Stimulated activated CD8-positive, alpha-beta memory T cell treated with anti-CD3 and anti-CD28 coated beads, Interleukin-7, amount 100 ng/mL, for 48 hours (primary cell): Measurements from ENCODE around the gene FJX1.

Source experiments
- DNase-seq, 2 donors: peaks; one replicate each; pipeline ENCODE4 v3.0.0-alpha.2; 2020; ENCODE audit warnings: low read depth in 1 of 2; ENCODE audit errors: extremely low read depth in 1 of 2

FJX1 gene

DNA sequence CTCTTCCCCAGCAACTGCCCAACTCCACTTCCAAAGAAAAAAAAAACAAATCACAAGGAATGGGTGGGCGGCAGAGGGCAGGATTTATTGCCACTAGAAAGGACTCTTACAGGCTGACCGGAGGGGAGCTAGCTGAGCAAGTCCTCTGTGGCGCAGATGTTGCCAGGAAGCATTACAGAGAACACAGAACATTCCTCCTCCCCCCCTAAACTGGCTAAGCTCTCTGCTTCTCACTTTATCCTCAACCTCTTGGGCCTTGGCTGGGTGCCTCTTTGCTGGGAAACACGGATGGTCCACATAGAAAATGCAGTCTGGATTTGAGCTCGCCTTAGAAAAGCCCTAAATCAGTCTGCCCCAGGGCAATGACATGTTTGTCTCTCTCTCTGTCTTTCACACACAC lies 12.6 kb upstream of the FJX1 start:
- no peak for DNase-seq

DNA sequence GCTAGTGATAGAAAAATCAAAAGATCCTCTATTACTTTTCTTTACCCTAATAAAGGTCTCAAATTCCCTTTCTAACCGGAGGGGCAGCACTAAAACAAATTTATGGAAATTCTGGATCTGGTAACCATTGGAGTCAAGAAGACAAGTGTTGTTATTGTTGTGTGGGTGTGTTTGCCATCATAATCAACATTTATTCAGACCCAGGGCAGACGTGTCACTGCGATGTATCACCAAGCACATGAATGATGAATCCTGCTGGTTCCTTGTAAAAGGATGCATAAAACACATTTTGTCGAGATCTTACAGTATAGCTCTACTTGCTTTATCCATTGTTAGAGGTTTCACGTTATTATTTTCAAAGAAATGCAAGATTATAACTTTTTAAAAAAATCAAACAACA lies 12.1 kb upstream of the FJX1 start:
- DNase-seq, result no peak

DNA sequence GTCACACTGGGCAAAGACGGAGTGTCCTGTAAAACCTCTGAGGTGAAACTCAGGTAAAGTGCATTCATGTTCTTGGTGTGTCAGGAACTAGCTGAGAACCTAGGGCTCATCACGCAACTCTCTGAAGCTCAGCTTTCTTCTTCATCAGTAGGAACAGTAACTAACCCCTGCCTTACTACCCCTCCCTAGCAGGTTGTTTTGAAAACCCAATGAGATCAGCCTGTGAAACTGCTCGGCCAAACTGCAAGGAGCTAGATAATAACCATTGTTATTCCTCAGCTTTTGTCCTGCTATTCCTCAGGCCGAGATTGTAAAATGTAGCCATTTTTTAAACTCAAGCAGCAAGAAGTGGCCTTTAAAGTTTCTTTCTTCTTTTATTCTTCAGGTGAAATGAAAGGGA lies 9.8 kb upstream of the FJX1 start:
- DNase-seq, result no peak

DNA sequence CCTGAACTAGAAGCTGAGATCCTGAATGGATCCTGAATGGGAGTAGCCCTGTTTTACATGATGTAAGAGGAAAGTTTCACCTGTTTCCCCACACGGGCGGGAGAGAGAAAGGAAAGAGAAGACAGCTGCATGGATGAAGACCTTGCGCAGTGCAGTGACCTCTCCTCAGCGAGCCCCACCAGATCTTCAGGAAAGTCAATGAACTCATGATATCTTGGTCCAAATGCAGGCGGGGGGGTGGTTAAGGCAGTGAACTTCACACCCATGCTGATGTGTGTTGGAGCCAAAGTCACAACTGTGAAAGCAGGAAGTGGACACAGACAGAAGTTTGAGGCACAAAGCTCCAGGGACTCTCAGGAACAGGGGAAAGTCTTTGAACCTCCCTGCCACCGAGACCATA lies 8.6 kb upstream of the FJX1 start:
- DNase-seq, result no peak

DNA sequence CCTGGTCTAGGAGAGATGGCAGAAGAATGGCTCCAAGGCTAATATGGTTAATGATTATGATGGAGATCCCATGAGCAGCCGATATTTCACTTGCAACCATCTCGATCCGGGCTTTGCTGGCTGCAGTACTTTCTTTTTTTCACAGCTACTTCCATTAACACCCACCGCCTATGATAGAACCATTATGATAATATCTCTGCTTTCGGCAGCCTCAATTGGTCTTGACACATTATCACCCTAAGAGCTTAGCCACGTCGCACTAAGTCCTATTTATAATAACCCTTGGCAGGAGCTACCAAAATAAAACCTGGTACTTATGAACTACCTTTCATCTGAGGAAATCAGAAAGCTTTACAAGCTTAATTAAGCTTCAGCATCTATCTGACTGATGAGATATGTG lies 7.6 kb upstream of the FJX1 start:
- DNase-seq, result no peak

DNA sequence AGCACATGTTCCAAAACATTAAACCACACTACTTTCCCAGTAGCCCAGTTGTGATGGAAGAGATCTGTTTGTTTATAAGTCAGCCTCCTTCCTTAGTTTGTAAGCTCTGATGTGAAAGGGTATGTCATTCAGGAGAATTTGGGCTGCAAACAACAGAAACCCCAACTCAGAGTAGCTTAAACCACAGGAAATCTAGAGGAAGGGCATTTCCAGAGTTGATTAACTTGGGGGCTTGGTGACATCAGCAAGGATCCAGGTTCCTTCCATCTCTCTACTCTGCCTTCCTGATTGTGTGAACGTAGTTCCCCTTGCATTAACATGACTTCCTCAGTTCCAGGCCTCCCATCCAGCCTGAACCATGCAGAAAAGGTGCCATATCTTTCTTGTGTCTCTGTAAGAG lies 6.5 kb upstream of the FJX1 start:
- DNase-seq, result no peak

DNA sequence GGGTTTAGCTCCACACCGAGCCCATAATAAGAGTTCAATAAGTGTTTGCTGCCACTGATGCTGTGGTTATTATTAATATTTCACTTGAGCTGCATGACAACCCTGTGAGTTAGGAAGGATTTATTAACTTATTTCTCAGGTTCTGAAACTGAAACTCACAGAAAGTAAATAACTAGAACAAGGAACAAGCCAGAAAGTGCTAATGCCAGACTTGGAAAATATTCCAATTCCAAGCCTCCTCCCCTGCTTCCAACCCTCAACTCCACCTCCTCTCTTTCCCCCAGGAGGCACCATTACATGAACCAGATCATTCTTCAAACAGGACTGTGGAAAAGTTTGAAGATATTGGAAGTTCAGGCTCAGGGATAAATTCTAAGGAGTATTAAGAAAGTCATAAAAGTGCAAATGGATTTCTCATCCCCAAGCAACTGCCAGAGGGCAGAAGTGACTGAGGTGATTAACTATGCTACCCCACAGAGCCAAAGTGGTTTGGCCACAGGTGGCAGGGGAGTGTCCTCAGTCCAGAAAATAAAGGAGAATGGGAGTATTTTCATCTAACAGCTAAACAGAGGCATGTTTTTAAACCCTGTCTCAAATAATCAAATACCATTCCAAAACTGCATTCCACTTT lies 3.2 kb upstream of the FJX1 start:
- no peak for DNase-seq

DNA sequence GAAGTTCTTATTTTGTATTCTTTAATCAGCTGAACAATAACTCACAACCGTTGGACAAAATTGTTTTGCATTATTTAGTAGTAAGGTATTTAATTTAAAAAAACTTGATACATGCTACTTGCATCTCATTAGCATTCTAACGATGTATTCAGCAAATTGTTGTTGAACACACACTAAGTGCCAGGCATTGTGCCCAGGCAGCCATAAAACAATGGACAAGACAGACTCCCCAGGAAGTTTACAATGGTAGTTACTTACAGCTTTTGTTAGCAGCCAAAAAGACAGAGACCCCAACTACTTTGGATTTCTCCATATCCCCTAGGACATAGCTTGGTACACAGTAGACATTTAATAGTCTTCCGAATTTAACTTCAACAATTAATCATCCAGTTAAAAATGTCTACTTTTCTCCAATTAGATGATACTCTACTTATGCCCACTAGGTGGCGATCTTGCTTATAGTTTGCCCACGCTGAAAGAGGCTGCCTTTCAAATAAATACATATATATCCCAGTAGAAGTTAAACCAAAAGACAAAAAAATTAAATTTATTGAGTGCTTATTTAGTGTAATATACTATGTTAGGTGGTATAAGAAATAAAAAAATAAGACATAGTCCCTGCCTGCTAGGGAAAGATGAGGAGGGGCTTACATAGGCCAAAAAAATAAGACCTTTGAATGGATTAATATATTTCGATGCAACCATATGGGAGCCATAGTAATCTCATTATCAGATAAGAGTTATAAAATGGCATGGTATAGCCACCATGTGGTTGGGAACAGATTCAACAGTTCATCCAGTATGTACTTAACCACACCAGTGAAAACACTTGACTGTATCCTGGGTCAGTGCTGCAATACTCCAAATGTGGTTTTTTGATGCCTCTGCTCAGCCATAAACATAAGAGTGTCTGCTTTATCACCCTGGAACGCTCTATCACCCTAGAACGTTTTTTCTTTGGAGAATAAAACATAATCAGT lies 2.0 kb upstream of the FJX1 start:
- DNase-seq, result no peak

DNA sequence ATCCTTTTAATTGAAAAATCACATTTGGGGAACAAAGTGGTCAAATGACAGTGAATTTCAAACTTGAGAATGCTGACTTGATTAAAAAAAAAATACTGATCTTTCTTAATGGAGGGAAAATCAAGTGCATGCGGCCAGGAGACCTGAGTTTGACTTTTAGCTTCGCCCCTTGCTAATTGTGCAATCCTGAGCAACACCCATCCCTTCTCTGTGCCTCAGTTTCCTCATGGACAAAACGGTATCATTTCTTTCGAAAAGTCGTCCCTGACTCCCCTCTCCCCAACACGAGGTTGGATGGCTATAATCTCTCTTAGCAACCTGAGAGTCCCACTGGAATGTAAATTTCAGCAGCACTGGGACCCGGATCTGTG lies 959 bp upstream of the FJX1 start:
- DNase-seq, result no peak

DNA sequence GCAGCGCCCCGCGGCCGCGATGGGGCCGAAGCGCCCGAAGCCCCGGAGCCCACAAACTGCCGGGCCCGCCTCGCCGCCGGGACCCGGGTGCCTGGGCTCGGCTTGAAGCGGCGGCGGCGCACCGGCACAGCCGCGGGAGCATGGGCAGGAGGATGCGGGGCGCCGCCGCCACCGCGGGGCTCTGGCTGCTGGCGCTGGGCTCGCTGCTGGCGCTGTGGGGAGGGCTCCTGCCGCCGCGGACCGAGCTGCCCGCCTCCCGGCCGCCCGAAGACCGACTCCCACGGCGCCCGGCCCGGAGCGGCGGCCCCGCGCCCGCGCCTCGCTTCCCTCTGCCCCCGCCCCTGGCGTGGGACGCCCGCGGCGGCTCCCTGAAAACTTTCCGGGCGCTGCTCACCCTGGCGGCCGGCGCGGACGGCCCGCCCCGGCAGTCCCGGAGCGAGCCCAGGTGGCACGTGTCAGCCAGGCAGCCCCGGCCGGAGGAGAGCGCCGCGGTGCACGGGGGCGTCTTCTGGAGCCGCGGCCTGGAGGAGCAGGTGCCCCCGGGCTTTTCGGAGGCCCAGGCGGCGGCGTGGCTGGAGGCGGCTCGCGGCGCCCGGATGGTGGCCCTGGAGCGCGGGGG lies 346 bp downstream of the FJX1 start:
- no peak for DNase-seq

DNA sequence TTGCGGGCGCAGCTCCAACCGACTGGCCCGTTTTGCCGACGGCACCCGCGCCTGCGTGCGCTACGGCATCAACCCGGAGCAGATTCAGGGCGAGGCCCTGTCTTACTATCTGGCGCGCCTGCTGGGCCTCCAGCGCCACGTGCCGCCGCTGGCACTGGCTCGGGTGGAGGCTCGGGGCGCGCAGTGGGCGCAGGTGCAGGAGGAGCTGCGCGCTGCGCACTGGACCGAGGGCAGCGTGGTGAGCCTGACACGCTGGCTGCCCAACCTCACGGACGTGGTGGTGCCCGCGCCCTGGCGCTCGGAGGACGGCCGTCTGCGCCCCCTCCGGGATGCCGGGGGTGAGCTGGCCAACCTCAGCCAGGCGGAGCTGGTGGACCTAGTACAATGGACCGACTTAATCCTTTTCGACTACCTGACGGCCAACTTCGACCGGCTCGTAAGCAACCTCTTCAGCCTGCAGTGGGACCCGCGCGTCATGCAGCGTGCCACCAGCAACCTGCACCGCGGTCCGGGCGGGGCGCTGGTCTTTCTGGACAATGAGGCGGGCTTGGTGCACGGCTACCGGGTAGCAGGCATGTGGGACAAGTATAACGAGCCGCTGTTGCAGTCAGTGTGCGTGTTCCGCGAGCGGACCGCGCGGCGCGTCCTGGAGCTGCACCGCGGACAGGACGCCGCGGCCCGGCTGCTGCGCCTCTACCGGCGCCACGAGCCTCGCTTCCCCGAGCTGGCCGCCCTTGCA lies 1.0 kb downstream of the FJX1 start:
- no peak for DNase-seq

DNA sequence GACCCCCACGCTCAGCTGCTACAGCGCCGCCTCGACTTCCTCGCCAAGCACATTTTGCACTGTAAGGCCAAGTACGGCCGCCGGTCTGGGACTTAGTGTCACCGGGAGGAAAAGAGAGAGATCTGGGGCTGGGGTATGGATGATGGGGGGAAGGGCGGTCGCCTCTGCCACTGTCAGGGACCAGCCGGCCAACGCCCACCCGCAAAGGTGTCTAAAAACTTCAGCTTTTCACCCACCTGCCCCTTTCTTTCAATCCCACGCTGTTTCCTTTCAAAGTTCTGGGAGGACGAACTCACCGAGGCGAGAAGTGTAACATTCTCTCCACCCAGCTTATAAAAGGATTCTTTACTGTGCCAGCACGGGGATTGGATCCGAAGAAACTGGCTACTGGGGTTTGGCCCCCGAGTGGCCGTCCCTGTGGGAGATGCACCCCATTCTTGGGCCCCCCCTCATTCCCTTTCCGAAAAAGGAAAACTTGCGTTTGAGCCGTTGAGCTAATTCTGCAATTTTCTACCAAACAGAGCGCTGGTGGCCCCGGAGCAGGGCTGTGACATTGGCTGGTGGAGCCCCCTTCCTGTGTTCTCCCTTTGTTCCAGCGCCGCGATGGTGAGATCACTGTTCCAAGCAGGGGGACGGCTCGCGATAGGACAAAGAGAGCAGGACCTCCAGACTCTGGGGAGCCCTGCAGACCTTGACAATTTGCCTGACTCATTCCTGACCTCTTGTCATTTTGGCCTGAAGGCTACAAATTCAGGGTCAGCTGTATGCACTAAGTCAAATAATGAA lies 1.8 kb downstream of the FJX1 start:
- no peak for DNase-seq

DNA sequence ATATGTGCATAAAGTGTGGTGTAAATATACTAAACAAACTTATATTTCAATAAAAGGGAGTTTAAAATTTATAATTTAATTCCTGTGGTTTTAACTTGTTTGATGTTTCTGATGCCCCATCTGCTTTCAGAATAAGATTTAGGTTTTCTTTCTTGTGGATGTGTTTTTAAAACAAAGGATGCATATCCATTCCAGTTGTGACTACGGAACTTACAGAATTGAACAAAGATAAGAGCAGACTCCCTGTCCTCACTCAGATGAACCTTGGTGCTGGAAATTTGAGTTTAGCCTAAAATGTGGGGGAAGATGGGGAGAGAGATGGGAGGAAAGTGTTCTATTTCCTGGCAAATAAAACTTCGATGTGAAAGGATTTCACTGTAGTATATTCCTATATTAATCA lies 2.5 kb downstream of the FJX1 start:
- DNase-seq, result no peak

DNA sequence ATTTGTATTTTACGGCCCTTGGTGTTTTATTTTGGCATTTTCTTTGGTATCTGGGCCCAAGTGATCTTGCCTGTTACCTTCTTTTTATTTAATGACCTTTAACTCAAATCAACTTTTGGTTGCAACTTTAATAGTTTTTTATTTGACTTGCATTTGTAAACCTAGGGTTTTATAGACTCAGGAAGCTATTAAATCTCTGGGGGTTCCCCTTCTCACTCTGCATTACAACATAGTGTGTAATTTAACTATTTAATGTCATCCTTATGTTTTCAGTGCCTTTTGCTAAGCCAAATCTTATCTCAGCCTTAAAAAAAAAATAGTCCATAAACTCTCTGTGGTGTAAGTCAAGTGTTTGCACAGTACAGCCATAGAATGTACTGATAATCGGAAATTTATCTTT lies 3.4 kb downstream of the FJX1 start:
- DNase-seq, result no peak

DNA sequence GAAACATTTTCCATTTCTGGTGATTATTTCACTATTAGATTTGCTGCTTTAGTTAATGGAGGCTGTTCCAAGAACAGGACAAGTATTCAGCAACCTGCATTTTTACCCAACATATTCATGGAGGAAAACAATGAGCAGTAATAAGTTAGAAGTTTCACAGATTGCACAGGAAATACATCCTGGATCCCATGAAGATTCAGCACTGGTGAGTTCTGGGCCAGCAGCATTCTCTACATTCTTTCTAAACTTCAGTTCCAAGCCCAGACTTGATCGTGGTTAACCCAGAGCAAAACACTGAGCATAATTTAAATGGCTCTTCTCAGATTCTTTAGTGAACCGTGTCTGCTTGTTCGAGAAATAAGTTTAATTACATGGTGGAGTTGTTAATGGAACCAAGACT lies 3.8 kb downstream of the FJX1 start:
- DNase-seq, result no peak

DNA sequence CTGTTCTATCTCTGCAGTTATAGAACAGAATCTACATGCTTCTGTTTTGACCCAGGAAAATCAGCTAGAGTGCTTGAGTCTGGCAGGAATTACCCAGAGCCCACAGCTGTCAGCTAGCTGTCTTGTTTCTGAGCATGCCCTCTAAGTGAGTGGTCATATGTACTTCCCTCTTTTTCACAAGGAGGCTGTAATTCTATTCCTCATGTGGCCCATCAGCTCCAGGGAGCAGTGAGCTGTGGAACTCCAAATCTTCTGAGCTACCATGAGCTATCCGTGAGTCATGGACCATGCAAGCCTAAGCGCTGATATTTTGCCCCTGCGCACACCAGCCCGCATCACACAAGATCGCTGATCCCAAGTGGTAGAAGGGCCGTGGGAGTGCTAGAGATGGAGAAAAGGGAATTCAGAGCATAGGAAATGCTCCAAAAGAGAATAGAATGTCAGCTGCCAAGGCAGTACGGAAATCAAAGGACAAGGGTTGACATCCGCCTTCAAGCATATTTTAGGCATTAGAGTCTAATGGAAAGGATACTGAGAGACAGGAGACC lies 5.4 kb downstream of the FJX1 start:
- DNase-seq, result no peak

DNA sequence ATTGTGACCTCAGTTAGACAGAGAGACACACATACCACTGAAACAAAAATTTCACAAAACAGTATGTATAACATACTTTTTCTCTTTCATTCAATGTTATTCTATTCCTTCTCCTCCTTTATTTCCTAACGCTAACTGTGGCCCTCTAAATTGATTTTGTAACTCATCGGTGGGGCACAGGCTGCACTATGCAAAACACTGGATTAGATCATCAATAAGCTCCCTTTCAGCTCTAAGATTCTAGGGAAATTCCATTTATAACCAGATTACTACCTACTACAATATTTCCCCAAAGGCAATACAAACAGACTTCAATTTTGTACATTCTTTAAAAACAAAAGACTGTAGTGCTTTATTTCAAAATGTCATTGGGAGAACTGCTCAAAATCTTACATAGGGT lies 6.1 kb downstream of the FJX1 start:
- DNase-seq, result no peak

DNA sequence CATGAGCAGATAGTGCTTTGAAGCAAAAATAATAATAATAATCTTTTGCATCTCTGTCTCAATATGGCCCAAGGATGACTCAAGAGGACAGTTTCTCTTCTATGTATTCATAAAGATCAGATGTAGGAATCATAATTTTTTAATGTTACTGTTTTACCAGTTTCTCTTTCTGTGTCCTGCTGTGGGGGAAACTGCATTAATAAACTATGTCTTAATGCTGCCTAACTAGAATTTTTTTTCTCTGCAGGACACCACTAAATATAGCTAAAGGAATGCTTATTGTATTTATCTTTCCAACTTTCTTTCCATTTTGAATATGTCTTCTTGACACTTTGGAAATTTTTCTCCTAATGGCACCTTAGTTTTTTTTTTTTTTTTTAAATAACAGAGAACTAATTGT lies 6.5 kb downstream of the FJX1 start:
- no peak for DNase-seq

DNA sequence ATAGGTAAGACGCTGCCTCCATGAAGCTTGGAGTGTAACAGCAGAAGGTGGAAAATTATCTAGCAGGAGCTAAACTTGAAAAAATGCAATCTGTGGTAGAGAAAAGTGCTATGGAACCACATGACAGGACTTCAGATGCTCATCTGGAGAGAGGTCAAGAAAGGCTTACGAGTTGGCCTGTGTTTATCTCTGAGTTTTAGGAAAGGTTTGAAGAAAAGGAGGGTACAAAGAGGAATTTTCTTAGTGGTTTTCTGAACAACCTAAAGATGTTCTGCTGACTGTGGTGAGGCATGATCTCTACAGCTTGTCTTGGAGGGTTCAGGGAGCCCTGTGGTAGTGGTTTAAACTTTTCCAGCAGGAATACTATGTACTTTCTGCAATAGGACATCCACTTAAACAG lies 8.2 kb downstream of the FJX1 start:
- no peak for DNase-seq

DNA sequence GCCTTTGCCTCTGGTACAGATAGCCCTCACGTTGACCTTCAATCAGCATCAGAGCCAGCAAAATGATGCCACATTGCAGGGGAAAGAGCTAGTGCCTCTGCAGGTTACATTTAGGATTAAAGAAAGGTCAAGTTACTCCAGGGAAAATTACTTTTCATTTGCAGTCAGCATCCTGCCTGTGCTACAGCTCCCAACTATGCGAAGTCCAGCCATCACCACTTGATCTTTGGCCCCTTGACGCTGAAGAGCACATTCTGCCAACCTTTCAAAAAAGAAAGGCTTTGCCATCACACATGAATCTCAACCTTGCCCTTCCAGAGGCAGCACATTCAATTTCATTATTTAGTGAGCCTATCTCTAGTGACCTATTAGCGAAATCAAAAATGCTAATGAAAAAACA lies 11.3 kb downstream of the FJX1 start:
- DNase-seq, result no peak
